GM13977 (cell line): ENCODE results near the gene LAMB4.

ENCODE experiments used
- DNase-seq: peaks from one replicate; pipeline ENCODE4 v3.0.0; 2012; ENCODE audit warnings: low spot score
- CTCF ChIP-seq: IDR thresholded peaks from 2 replicates; pipeline ENCODE4 v1.5.1; 2012; ENCODE audit warnings: mild to moderate bottlenecking, control low read depth; ENCODE audit not compliant: insufficient read depth; ENCODE audit errors: extremely low read depth, missing control alignments
- in situ Hi-C: fragments of 300-500 bp; cut with MboI; formaldehyde crosslinking; loops from one replicate; pipeline ENCODE4 v1.12.0; 2022; ENCODE audit warnings: low sequenced_read_pairs, low pct_unique_long_range_greater_than_20kb, mixed read lengths, inconsistent platforms; ENCODE audit not compliant: unreplicated experiment

LAMB4 gene

GRCh38 chr7:108090791-108091460 lies 39.2 kb downstream of the LAMB4 start:
- TF ChIP-seq CTCF, result no peak
- in situ Hi-C loops, result no loop called here
- DNase-seq, result no peak

GRCh38 chr7:108089381-108089780 lies 40.8 kb downstream of the LAMB4 start:
- no peak for TF ChIP-seq CTCF
- in situ Hi-C loops, result no loop called here
- DNase-seq, result no peak

GRCh38 chr7:108088729-108089128 lies 41.4 kb downstream of the LAMB4 start:
- in situ Hi-C loops, result no loop called here
- no peak for TF ChIP-seq CTCF
- no peak for DNase-seq

- TF ChIP-seq CTCF, result no peak
- in situ Hi-C loops, result no loop called here
- no peak for DNase-seq
These were observed 42.4 kb downstream of the LAMB4 start for GRCh38 chr7:108087778-108088177.

- DNase-seq, result no peak
- in situ Hi-C loops, result no loop called here
- TF ChIP-seq CTCF, result no peak
These were observed 43.2 kb downstream of the LAMB4 start for GRCh38 chr7:108086962-108087361.

GRCh38 chr7:108086546-108086945 lies 43.6 kb downstream of the LAMB4 start:
- in situ Hi-C loops, result no loop called here
- no peak for TF ChIP-seq CTCF
- no peak for DNase-seq
